Lung (tissue), 12 donors: ENCODE results near the gene RCSD1. TPM values are rescaled to one million over a fixed set of nuclear protein-coding genes. Genes with fewer than 3 reads are reported as not detected.
"Not testable (repeated sequence)": the region's sequence is repeated elsewhere in the genome, so short reads cannot be mapped to it uniquely, and the experiment has no call there.

Source experiments
- ATAC-seq: fragments of 200-7000 bp; cut with Tn5 transposase; one replicate; pipeline ENCODE4 v1.9.1; 2020; ENCODE audit warnings: moderate number of reproducible peaks; ENCODE audit not compliant: insufficient read depth, low FRiP score
- DNase-seq, 3 donors: peaks; one replicate each; pipeline ENCODE4 v3.0.0-alpha.2; 2013 to 2017
- H3K27ac ChIP-seq, 2 donors: one replicate each; pipeline ENCODE4 v1.5.1; 2013; ENCODE audit warnings: mild to moderate bottlenecking in 2 of 2, moderate library complexity in 2 of 2, control low read depth in 1 of 2, inconsistent platforms in 1 of 2, low read depth in 1 of 2, low read length in 1 of 2
- H3K27me3 ChIP-seq, 3 donors: one replicate each; pipeline ENCODE4 v1.5.1; 2013; ENCODE audit warnings: low read length in 2 of 3; ENCODE audit not compliant: control insufficient read depth in 3 of 3, insufficient read depth in 3 of 3
- H3K36me3 ChIP-seq, 4 donors: one replicate each; pipeline ENCODE4 v1.5.1; 2013; ENCODE audit warnings: low read length in 4 of 4, mild to moderate bottlenecking in 1 of 4, moderate library complexity in 1 of 4; ENCODE audit not compliant: control insufficient read depth in 4 of 4, insufficient read depth in 4 of 4
- H3K4me1 ChIP-seq, 5 donors: one replicate each; pipeline ENCODE4 v1.5.1; 2013; ENCODE audit warnings: low read length in 5 of 5, mild to moderate bottlenecking in 2 of 5, moderate library complexity in 1 of 5; ENCODE audit not compliant: control insufficient read depth in 5 of 5, insufficient read depth in 5 of 5
- H3K4me3 ChIP-seq: one replicate; pipeline ENCODE4 v1.5.1; 2013; ENCODE audit warnings: mild to moderate bottlenecking, control low read depth, moderate library complexity
- H3K9ac ChIP-seq, 2 donors: one replicate each; pipeline ENCODE4 v1.5.1; 2013; ENCODE audit warnings: low read length in 2 of 2, control low read depth in 1 of 2; ENCODE audit not compliant: insufficient read depth in 1 of 2
- H3K9me3 ChIP-seq, 4 donors: one replicate each; pipeline ENCODE4 v1.5.1; 2013; ENCODE audit warnings: low read length in 3 of 4, mild to moderate bottlenecking in 1 of 4, moderate library complexity in 1 of 4; ENCODE audit not compliant: control insufficient read depth in 4 of 4, insufficient read depth in 3 of 4
- CTCF ChIP-seq: IDR thresholded peaks from 2 replicates; pipeline ENCODE4 v1.5.1; 2012; ENCODE audit warnings: mild to moderate bottlenecking; ENCODE audit errors: control extremely low read depth, extremely low read depth
- WGBS, 2 donors: extraction: QIAGEN DNeasy Blood & Tissue Kit; methylation state at CpG; one replicate each; pipeline ENCODE4 v1.1.7; 2013; 5-methylcytosine and 5-hydroxymethylcytosine counted together
- polyA plus RNA-seq, 2 donors: library from polyadenylated mRNA; stranded (reverse); fragments of 200-250 nt; gene quantifications; one replicate each; pipeline ENCODE4 v1.2.1, GENCODE V29; 2013
- total RNA-seq, 2 donors: library from RNA; depleted of rRNA in 1 of 2; stranded (reverse); fragments of >200 nt in 1 of 2; gene quantifications; one replicate each; pipeline ENCODE4 v1.2.1, GENCODE V29; 2014 to 2021
- donor health status: control.
- donor health status: control.
- donor health status: Bipolar disorder and iron deficiency.
- donor health status: healthy.
- donor health status: DM: yes; HTN: yes; CAD: no.

The RCSD1 gene
- total and polyA plus RNA-seq, 4 donors, result 7.6 to 29.4 (median 23.8) TPM

- no peaks in the 10 kb centered on the region for H3K27me3 ChIP-seq
- ATAC-seq, result no peak
- 85 to 96% methylated on average over 1 of the region's 1 CpG for WGBS, 2 donors
- no peak overlapping the region for H3K4me3 ChIP-seq
- no peak overlapping the region for H3K27ac ChIP-seq
- no peaks in the 10 kb centered on the region for H3K36me3 ChIP-seq
- no peak for DNase-seq
- H3K9me3 ChIP-seq, result peaks cover 0 to 6% (median 3%) of the 10 kb centered on the region in 4 donors
- no peak for TF ChIP-seq CTCF
- peaks cover 0 to 4% (median under 1%) of the 10 kb centered on the region in 5 donors for H3K4me1 ChIP-seq
- no peak overlapping the region for H3K9ac ChIP-seq
Measured at GRCh38 chr1:167611983-167612382, 18.0 kb upstream of the RCSD1 start.

GRCh38 chr1:167612587-167613385, 17.2 kb upstream of the RCSD1 start:
- H3K4me1 ChIP-seq, result peaks cover 0 to 7% (median 3%) of the 10 kb centered on the region in 5 donors
- ATAC-seq, result no peak
- H3K27me3 ChIP-seq, result no peaks in the 10 kb centered on the region
- no peak overlapping the region for H3K27ac ChIP-seq
- no peak overlapping the region for H3K4me3 ChIP-seq
- no peak overlapping the region for H3K9ac ChIP-seq
- no peak for DNase-seq
- no peak for TF ChIP-seq CTCF
- 71 to 76% methylated on average over 2 of the region's 2 CpGs for WGBS, 2 donors
- no peaks in the 10 kb centered on the region for H3K36me3 ChIP-seq
- H3K9me3 ChIP-seq, result peaks cover 0 to 4% (median under 1%) of the 10 kb centered on the region in 4 donors

- ATAC-seq, H3K36me3 ChIP-seq, DNase-seq, H3K4me3 ChIP-seq, H3K27ac ChIP-seq, H3K27me3 ChIP-seq, H3K9me3 ChIP-seq, H3K9ac ChIP-seq: not testable (repeated sequence)
- WGBS, 2 donors, result 61 to 63% methylated on average over 2 of the region's 2 CpGs
- H3K4me1 ChIP-seq, result peaks cover 0 to 12% (median 3%) of the 10 kb centered on the region in 5 donors
Measured at GRCh38 chr1:167613984-167614383, 16.0 kb upstream of the RCSD1 start.

DNA sequence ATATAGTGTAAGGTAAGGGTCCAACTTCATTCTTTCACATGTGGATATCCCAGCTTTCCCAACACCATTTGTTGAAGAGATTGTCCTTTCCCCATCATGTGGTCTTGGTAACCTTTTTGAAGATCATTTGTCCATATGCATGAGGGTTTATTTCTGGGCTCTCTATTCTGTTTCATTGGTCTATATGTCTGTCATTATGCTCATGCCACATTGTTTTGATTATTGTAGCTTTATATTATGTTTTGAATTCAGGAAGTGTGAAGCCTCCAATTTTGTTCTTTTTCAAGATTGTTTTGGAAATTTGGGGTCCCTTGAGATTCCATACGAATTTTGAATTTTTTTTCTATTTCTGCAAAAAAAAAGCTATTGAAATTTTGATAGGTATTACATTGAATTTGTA, 15.2 kb upstream of the RCSD1 start:
- ATAC-seq, result no peak
- Histone ChIP-seq H3K27me3 (no peaks in the 10 kb centered on the region), H3K9ac (no peak overlapping the region), H3K9me3 (peaks cover 0 to 4% (median 0%) of the 10 kb centered on the region in 4 donors), H3K4me3 (no peak overlapping the region), H3K4me1 (peaks cover 0 to 12% (median 3%) of the 10 kb centered on the region in 5 donors), H3K36me3 (no peaks in the 10 kb centered on the region), H3K27ac (no peak overlapping the region)
- 84 to 100% methylated on average over 1 of the region's 1 CpG for WGBS, 2 donors
- no peak for DNase-seq
- no peak for TF ChIP-seq CTCF
